ENCODE results near the gene BTBD1.
A peak's percentile ranks its signal among the peaks of the same experiment; 100 is the strongest.
"Not testable (repeated sequence)": the region's sequence is repeated elsewhere in the genome, so short reads cannot be mapped to it uniquely, and the experiment has no call there.

The BTBD1 gene

GRCh38 chr15:83057002-83057401 lies 10.1 kb downstream of the BTBD1 start:
- no peak for DNase-seq

GRCh38 chr15:83053151-83053550 lies 13.9 kb downstream of the BTBD1 start:
- DNase-seq, result peak; percentile 65 to 85 (median 85)

- no peak for DNase-seq
These were observed 20.4 kb downstream of the BTBD1 start for GRCh38 chr15:83046558-83047127.

- no peak for DNase-seq
These were observed 22.9 kb downstream of the BTBD1 start for GRCh38 chr15:83044156-83044555.

- no peak for DNase-seq
These were observed 27.8 kb downstream of the BTBD1 start for GRCh38 chr15:83039206-83039605.

- DNase-seq, result no peak
These were observed 30.8 kb downstream of the BTBD1 start for GRCh38 chr15:83036253-83036652.

GRCh38 chr15:83031234-83031633 lies 35.8 kb downstream of the BTBD1 start:
- DNase-seq, result not testable (repeated sequence)

GRCh38 chr15:83030021-83030420 lies 37.0 kb downstream of the BTBD1 start:
- DNase-seq, result no peak

GRCh38 chr15:83018436-83018835 lies 48.6 kb downstream of the BTBD1 start:
- DNase-seq, result peak in 1 of 3 donors; percentile 26

- peak; percentile 48 to 73 (median 69) for DNase-seq
These were observed 50.1 kb downstream of the BTBD1 start for GRCh38 chr15:83016906-83017305.

GRCh38 chr15:83015361-83015760 lies 51.7 kb downstream of the BTBD1 start:
- DNase-seq, result no peak

- DNase-seq, result peak in 1 of 3 donors; percentile 15
These were observed 52.8 kb downstream of the BTBD1 start for GRCh38 chr15:83014205-83014653.

GRCh38 chr15:83012636-83013035 lies 54.4 kb downstream of the BTBD1 start:
- DNase-seq, result peak in 2 of 3 donors; percentile 11 to 18

GRCh38 chr15:83012076-83012426 lies 55.0 kb downstream of the BTBD1 start:
- no peak for DNase-seq

GRCh38 chr15:83011271-83012075 lies 55.6 kb downstream of the BTBD1 start, which contains the start of gene C15orf40:
TSS of gene C15orf40 (minus strand) at chr15:83011639. CDS start at chr15:83011607, 32 bp downstream.
- DNase-seq, result peak; percentile 95 to 97 (median 96)

- DNase-seq, result peak; percentile 85 to 87 (median 86)
These were observed 56.3 kb downstream of the BTBD1 start for GRCh38 chr15:83010709-83011270.

GRCh38 chr15:83000672-83001031 lies 66.4 kb downstream of the BTBD1 start:
- not testable (repeated sequence) for DNase-seq

GRCh38 chr15:82999905-83000671 lies 67.0 kb downstream of the BTBD1 start:
- peak; percentile 60 to 81 (median 78) for DNase-seq

- DNase-seq, result no peak
These were observed 67.6 kb downstream of the BTBD1 start for GRCh38 chr15:82999426-82999825.

GRCh38 chr15:82995938-82996337 lies 71.1 kb downstream of the BTBD1 start:
- no peak for DNase-seq

GRCh38 chr15:82995076-82995475 lies 72.0 kb downstream of the BTBD1 start:
- no peak for DNase-seq

GRCh38 chr15:82993144-82993543 lies 73.9 kb downstream of the BTBD1 start:
- DNase-seq, result no peak

- DNase-seq, result no peak
These were observed 74.5 kb downstream of the BTBD1 start for GRCh38 chr15:82992436-82992998.

Measured in suppressor macrophage treated with lipopolysaccharide for 1 hour (primary cell).